T-helper 2 cell treated with Interferon-gamma antibody and Interleukin-4, amounts not matched to agents 5 μg/mL and 100 μg/mL, for 36 hours (primary cell): Measurements from ENCODE around the gene FNDC10.

Experiments
- DNase-seq: peaks from one replicate; pipeline ENCODE4 v3.0.0; 2021; ENCODE audit warnings: low spot score
- H3K27ac Mint-ChIP-seq: one replicate; pipeline ENCODE4 v1.8.0; 2021; ENCODE audit warnings: mild to moderate bottlenecking, mixed read lengths
- H3K27me3 Mint-ChIP-seq: one replicate; pipeline ENCODE4 v1.8.0; 2021; ENCODE audit warnings: low read depth, mixed read lengths
- H3K36me3 Mint-ChIP-seq: one replicate; pipeline ENCODE4 v1.8.0; 2021; ENCODE audit warnings: low read depth, mixed read lengths
- H3K4me1 Mint-ChIP-seq: one replicate; pipeline ENCODE4 v1.8.0; 2021; ENCODE audit warnings: low read depth, mixed read lengths
- H3K4me3 Mint-ChIP-seq: one replicate; pipeline ENCODE4 v1.8.0; 2022; ENCODE audit warnings: mild to moderate bottlenecking, moderate library complexity, mixed read lengths
- H3K9me3 Mint-ChIP-seq: one replicate; pipeline ENCODE4 v1.8.0; 2021; ENCODE audit warnings: mixed read lengths

Gene FNDC10

DNA sequence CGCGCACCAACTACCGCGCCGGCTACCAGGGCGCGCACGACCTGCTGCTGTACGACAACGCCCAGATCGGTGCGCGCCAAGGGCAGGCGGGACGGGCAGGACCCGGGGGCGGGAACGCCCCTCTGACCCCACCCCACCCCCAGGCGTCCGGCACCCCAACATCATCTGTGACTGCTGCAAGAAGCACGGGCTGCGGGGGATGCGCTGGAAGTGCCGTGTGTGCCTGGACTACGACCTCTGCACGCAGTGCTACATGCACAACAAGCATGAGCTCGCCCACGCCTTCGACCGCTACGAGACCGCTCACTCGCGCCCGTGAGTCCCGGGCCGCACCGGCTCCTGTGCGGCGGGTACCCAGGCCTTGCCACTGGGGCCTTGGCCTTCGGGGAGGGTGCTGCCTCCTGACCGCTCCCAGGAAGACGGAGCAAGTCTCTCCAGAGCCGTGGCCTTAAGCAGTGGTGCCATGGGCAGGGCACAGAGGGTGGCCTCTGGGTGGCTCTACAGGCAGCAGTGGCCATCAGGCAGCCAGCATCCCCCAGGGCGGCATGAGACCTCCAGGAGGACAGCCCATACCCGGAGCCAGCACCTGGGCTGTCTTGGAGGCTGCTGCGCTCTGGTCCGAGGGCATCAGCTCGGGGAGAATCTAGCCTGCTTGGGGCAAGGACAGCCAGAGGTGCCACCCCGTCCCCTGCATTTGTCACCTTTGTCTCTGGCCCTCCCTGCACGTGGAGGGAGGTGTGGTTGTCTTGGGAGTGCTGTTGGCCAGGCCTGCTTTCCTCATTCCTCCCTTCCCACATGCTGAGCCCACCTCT lies 23.9 kb upstream of the FNDC10 start:
- H3K4me3 Mint-ChIP-seq = no peak overlapping the region
- no peaks in the 10 kb centered on the region for H3K36me3 Mint-ChIP-seq
- no peak overlapping the region for H3K27ac Mint-ChIP-seq
- no peaks in the 10 kb centered on the region for H3K4me1 Mint-ChIP-seq
- H3K27me3 Mint-ChIP-seq = no peaks in the 10 kb centered on the region
- no peaks in the 10 kb centered on the region for H3K9me3 Mint-ChIP-seq
- no peak for DNase-seq

DNA sequence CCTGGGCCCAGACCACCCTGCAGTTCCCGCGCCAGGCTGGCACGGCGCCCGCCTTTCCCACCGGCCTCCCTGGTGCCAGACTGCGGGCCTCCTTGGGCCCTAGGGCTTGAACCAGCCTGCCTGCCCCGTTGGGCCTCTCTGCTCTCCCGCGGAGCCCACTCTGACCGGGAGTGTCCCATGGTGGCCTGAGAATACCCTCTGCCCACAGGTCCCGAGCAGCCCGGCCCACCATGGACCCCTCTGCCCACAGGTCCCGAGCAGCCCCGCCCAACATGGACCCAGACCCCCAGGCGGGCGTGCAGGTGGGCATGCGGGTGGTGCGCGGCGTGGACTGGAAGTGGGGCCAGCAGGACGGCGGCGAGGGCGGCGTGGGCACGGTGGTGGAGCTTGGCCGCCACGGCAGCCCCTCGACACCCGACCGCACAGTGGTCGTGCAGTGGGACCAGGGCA lies 23.3 kb upstream of the FNDC10 start:
- Mint-ChIP-seq H3K4me3 (no peak overlapping the region), H3K9me3 (no peaks in the 10 kb centered on the region), H3K4me1 (no peaks in the 10 kb centered on the region), H3K36me3 (no peaks in the 10 kb centered on the region), H3K27me3 (no peaks in the 10 kb centered on the region), H3K27ac (no peak overlapping the region)
- DNase-seq = no peak

DNA sequence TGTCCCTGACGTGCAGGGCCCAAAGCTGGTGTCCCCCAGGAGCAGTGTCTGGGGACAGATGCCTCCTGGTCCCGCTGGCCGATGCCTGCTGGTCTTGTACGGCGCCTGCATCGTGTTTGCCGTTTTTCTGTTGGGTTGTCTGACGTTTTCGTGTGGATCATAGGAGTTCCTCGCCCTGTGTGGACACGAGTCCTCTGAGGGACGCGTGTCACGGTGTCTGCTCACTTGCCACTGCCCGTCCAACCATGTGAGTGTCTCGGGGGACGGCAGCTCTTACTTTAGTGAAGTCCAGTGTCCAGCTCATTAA lies 22.8 kb upstream of the FNDC10 start:
- H3K4me3 Mint-ChIP-seq = no peak overlapping the region

DNA sequence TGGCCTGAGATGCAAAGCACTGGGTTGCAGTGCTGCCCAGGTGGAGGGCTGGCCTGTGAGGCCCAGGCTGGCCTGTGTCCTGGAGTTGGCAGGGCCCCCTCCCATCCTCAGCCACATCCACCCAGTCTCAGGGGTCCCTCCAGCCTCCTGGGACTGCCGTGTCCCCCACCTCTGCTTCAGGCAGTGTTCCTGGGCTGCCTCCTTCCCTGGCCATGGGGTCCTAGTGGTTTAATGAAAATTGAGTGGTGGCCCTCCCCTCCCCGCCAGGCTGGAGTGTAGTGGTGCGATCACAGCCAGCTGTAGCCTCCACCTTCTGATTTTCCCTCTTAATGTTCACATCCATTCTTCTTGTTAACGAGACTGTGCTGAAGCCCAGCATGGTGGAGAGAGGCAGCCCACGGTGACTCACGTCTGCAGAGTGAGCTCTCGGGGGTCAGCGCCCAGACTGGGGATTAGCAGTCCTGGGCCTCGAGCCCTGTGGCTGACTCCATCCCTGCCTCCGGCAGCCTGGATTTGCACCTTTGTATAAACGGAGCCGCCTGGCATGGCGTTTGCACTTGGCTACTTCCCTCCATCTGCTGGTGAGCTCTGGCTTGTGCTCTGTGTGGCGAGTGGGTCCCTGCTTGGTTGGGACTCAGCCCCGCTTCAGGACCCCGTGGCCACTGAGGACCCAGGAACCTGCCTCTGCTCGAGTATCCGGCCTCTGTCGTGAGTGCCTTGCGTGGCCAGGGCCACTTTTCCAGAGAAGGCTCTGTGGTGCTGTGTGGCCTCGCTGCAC lies 22.3 kb upstream of the FNDC10 start:
- Mint-ChIP-seq H3K4me1 (peaks cover 2% of the 10 kb centered on the region), H3K27me3 (no peaks in the 10 kb centered on the region), H3K4me3 (no peak overlapping the region), H3K27ac (peak overlapping the region; percentile 20), H3K36me3 (no peaks in the 10 kb centered on the region), H3K9me3 (no peaks in the 10 kb centered on the region)
- no peak for DNase-seq

More for the DNA sequence above, 22.8 kb upstream of the FNDC10 start:
- Mint-ChIP-seq H3K4me1 (no peaks in the 10 kb centered on the region), H3K36me3 (no peaks in the 10 kb centered on the region), H3K27ac (no peak overlapping the region), H3K9me3 (no peaks in the 10 kb centered on the region), H3K27me3 (no peaks in the 10 kb centered on the region)
- DNase-seq = no peak

DNA sequence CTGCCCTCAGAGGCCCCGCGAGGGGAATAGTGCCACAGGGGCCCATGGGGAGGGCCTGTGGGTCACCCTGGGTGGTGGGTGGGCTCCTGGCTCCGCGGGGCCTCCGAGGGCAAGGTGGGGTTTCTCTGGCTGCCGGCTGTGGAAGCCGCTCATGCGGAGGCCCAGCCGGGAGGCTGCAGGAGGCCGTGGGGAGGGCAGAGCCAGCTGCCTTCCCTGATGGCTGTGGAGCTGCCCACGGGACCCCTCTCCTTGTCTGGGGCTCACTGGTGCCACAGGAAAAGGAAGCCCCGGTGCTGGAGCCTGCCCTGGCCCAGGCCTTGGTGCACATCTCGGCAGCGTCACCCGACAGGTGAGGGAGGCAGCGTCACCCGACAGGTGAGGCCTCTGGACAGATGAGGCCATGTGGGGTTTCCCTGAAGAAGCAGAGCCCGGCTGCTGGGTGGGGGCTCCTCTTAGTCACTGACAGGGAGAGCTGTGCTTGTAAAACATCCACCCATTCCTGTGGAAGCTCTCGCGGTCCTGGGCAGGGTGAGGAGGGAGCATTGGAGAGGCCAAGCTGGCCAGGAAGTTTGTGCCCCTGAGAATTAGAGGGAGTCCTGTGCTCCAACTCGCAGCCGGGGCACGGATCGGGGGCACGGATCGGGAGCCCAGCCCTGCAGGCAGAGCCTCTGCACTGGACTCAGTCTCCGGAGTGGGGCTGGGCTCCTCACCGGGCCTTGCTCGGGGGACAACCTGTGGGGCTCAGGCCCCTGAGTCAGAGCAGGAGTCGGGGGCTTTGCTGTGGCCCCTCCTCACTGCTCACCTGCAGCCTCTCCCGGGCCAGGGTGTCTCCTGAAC lies 21.5 kb upstream of the FNDC10 start:
- Mint-ChIP-seq H3K4me1 (peaks cover 7% of the 10 kb centered on the region), H3K4me3 (no peak overlapping the region), H3K27me3 (no peaks in the 10 kb centered on the region), H3K9me3 (no peaks in the 10 kb centered on the region), H3K27ac (peak overlapping the region; percentile 36), H3K36me3 (no peaks in the 10 kb centered on the region)
- no peak for DNase-seq

DNA sequence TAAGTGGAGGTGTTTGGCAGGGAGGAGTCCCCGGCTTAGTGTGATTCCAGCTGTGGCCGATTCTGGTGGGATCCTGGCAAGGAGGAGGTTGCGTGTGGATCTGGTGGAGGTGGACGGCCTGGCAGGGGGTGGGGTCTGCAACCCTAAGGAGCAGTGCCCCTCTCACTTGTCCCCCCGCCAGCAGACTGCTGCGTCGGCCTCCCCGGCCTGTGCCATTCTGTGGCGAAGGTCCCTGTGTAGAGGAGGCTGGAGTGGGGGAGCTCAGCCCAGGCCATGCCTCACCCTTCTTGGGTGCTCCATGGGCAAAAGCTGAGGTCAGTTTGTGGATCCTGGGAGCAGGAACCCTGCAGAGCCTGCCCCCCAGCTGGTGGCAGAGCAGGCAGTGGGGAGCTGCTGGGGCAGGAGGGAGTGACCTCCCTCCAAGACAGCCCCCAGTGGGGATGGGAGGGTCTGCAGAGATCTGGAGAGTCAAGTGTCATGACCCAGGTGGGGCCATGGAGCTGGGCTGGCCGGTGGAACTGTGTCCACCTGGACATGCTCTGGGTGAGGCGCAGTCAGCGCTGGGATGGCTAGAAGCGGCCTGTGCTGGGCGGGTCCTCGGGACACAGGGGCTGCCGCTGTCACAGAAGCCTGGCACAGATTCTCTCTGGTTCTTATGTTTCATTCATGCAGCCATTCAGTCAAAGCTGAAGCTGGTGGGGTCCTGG lies 20.7 kb upstream of the FNDC10 start:
- no peaks in the 10 kb centered on the region for H3K36me3 Mint-ChIP-seq
- no peak overlapping the region for H3K27ac Mint-ChIP-seq
- DNase-seq = no peak
- H3K27me3 Mint-ChIP-seq = no peaks in the 10 kb centered on the region
- no peaks in the 10 kb centered on the region for H3K9me3 Mint-ChIP-seq
- H3K4me1 Mint-ChIP-seq = peaks cover 7% of the 10 kb centered on the region
- no peak overlapping the region for H3K4me3 Mint-ChIP-seq

DNA sequence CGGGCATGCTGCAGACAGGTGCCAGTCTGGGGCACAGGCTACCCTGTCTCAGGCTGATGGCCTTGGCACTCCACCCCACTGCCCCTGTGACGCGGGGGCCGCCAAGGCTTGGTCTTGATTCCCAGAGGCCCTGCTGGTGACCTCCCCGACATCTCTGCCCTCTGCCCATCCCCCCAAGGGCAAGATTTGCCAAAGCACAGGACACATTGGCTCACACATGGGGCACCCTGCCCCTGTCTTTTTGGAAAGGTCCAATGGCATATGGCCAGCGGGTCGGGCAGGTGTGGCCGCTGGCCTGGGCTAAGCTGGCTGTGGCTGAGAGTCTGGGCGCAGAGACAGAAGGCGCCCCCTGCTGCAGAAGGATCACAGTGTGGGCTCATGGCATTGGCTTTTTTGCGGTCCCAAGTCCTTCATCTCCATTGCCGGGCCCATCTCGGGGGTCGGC lies 20.0 kb upstream of the FNDC10 start:
- no peak overlapping the region for H3K27ac Mint-ChIP-seq
- H3K9me3 Mint-ChIP-seq = no peaks in the 10 kb centered on the region
- no peak overlapping the region for H3K4me3 Mint-ChIP-seq
- DNase-seq = no peak
- H3K27me3 Mint-ChIP-seq = no peaks in the 10 kb centered on the region
- H3K4me1 Mint-ChIP-seq = peaks cover 8% of the 10 kb centered on the region
- no peaks in the 10 kb centered on the region for H3K36me3 Mint-ChIP-seq

DNA sequence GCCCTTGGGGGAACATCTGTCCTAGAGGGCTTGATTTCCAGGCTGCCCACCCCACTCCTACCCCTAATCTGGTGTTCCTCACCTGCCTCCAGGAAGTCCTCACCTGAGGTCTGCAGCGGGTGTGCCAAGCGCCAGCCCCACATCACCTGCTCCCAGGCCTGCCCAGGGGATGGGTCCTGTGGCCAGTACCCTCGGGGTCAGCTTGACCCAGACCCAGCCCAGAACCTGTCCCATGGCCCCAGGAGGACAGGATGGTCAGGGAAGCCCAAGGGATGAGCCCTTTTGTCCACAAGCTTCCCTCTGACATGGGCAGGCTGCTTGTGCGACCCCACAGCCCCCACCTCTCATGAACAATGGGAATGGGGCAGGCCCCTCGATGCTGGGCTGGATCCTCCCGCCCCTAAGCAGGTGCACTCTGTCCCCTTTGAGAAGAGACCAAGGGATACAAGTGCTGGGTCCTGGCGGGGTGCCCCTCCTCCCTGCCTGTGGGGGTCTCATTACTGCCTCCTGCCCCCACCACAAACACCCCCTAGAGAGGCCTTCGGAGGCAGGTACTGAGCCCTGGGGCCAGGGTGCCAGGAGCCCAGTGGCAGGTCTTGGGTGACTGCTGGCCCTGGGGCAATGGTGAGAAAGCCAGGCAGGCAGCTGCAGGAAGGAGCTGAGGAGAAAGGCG lies 18.6 kb upstream of the FNDC10 start:
- Mint-ChIP-seq H3K9me3 (no peaks in the 10 kb centered on the region), H3K4me3 (no peak overlapping the region), H3K4me1 (peaks cover 22% of the 10 kb centered on the region), H3K36me3 (no peaks in the 10 kb centered on the region), H3K27me3 (no peaks in the 10 kb centered on the region), H3K27ac (no peak overlapping the region)
- no peak for DNase-seq

DNA sequence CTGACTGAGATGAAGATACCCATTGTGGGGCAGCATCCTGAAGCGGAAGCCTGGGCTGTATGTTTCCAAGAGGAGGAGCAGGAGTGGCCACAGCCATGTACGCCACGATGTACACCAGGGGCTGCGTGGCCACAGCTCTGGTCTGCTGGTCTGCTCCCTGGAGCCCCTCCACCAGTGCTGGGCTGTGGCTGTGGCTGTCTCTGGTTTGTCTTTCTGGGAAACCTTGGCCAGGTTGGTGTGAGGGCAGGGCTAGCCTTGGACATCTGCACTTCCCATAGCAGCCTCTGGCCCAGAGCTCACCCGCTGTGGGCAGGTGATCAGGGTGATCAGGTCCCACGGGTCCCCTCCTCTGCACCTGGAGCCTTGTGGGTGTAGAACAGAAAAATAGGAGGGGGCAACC lies 18.0 kb upstream of the FNDC10 start:
- no peaks in the 10 kb centered on the region for H3K27me3 Mint-ChIP-seq
- H3K36me3 Mint-ChIP-seq = no peaks in the 10 kb centered on the region
- DNase-seq = no peak
- no peaks in the 10 kb centered on the region for H3K9me3 Mint-ChIP-seq
- H3K4me3 Mint-ChIP-seq = no peak overlapping the region
- H3K27ac Mint-ChIP-seq = no peak overlapping the region
- peaks cover 23% of the 10 kb centered on the region for H3K4me1 Mint-ChIP-seq

DNA sequence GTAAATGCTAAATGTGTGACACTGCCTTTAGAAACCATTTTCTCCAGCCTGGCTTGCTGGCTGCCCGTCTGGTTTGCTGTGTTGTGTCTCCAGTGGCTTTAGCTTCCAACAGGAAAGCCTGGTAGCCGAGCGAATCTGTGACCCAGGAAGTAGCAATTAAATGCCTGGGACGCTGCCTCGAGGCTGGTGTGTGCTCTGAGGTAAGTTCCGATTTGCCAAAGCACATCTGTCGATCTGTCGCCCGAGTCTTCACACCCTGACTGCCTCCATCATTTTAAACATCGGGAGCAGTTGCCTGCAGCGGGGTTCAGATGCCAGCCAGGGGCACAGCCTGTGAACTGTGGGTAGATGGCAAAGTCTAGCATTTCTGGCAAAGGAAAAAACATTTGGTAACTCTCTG lies 17.6 kb upstream of the FNDC10 start:
- H3K4me3 Mint-ChIP-seq = peak overlapping the region; percentile 85

DNA sequence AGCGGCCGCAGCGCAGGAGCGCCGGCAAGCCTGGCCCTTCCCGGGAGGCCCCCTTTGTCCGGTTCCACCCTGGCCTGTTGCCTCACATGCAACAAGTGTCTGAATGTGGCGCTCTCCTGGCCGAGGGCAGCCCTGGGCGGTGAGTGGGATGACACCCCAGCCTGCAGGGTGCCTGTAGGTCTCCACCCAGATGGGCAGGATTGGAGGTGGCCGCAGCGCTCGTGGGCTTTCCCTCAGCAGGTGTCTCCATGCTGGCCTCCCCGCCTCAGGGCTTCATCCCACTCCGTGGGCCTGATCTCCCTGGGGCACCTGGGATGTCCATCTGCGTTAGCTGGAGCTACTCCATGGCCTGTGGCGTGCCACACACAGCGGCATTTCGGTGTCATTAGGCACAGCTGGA lies 16.9 kb upstream of the FNDC10 start:
- Mint-ChIP-seq H3K36me3 (peaks cover 2% of the 10 kb centered on the region), H3K27ac (peak overlapping the region; percentile 91), H3K27me3 (no peaks in the 10 kb centered on the region), H3K4me3 (peak overlapping the region; percentile 85), H3K9me3 (no peaks in the 10 kb centered on the region), H3K4me1 (peaks cover 26% of the 10 kb centered on the region)
- no peak for DNase-seq

More for the DNA sequence above, 17.6 kb upstream of the FNDC10 start:
- Mint-ChIP-seq H3K27ac (peak overlapping the region; percentile 91), H3K27me3 (no peaks in the 10 kb centered on the region), H3K4me1 (peaks cover 23% of the 10 kb centered on the region), H3K36me3 (no peaks in the 10 kb centered on the region), H3K9me3 (no peaks in the 10 kb centered on the region)
- DNase-seq = no peak

DNA sequence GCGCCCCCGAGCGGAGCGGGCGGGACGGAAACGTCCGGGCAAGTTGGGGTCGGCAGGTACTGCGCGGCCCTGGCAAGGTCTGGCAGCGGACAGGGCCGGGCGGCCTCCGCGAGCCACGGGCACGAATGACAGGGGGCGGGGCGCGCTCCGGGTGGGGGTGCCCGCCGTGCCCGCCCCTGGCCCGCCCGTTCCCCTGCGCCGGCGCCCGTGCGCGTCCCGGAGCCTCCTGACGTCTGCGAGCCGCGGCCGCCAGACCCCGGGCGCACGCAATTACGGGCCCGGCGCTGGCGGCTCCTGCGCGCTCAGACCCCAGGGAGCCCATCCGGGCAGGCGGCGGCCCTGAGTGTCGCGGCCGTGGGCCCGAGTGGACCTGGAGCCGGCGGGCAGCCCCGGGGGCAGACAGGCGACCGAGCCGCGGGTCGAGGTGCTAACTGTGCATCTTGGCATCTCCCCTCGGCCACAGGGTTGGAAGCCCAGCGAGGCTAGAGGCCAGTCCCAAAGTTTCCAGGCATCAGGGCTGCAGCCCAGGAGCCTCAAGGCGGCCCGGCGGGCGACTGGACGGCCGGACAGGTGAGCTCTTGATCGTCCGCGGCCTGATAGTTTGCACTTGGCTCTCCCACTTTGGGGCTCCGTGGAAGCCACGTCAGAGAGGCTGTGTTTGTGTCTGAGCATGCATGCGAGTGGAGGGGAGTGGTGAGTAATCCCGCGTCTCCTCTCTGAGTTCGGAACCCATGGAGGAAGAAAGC lies 16.3 kb upstream of the FNDC10 start:
- DNase-seq = peak; percentile 38
- Mint-ChIP-seq H3K9me3 (no peaks in the 10 kb centered on the region), H3K27me3 (no peaks in the 10 kb centered on the region), H3K36me3 (peaks cover 2% of the 10 kb centered on the region), H3K4me1 (peaks cover 26% of the 10 kb centered on the region), H3K27ac (peak overlapping the region; percentile 91), H3K4me3 (peak overlapping the region; percentile 85)
